Colonic mucosa (tissue), 4 donors: ENCODE measurements around the gene WNT9A. TPM values are rescaled to one million over a fixed set of nuclear protein-coding genes. Genes with fewer than 3 reads are reported as not detected.

Source experiments
- DNase-seq: peaks from one replicate; pipeline ENCODE4 v3.0.0-alpha.2; 2020
- H3K27ac ChIP-seq: fragments of 200-600 bp; one replicate; pipeline ENCODE4 v1.8.0; 2021
- H3K27me3 ChIP-seq: fragments of 200-600 bp; one replicate; pipeline ENCODE4 v1.8.0; 2021
- H3K36me3 ChIP-seq: fragments of 200-600 bp; one replicate; pipeline ENCODE4 v1.8.0; 2021
- H3K4me1 ChIP-seq: fragments of 200-600 bp; one replicate; pipeline ENCODE4 v1.8.0; 2021; ENCODE audit warnings: mild to moderate bottlenecking
- H3K4me3 ChIP-seq: fragments of 200-600 bp; one replicate; pipeline ENCODE4 v1.8.0; 2021
- H3K9ac ChIP-seq, 2 donors: one replicate each; pipeline ENCODE4 v1.7.0; 2013; ENCODE audit warnings: control low read depth in 2 of 2, low read depth in 2 of 2, low read length in 2 of 2
- H3K9me3 ChIP-seq: fragments of 200-600 bp; one replicate; pipeline ENCODE4 v1.8.0; 2021
- intact Hi-C: fragments of 100-400 bp; cut with DNase I; formaldehyde crosslinking; loops from one replicate; pipeline ENCODE4 v1.14.1; 2022
- total RNA-seq, 2 donors: library from RNA; stranded (reverse); fragmentation: NEBNext Ultra II Directional in 1 of 2; extraction: Animal tissue kit (Norgen Biotek cat#: 25700) in 1 of 2; gene quantifications; one replicate each; pipeline ENCODE4 v1.2.1, GENCODE V29; 2021
- TF ChIP-seq, protein P1 (sequence below): fragments of 200-600 bp; IDR thresholded peaks from one replicate; pipeline ENCODE4 v1.8.0; 2022; ENCODE audit warnings: antibody characterized with exemption, mild to moderate bottlenecking
- donor health status: healthy.
- donor health status: DM: no; HTN: no; CAD: no.
- donor health status: DM: no; HTN: no; CAD: no.

Gene WNT9A
- total RNA-seq, 2 donors from 2014 or later, result 2.6 to 3.3 TPM

DNA sequence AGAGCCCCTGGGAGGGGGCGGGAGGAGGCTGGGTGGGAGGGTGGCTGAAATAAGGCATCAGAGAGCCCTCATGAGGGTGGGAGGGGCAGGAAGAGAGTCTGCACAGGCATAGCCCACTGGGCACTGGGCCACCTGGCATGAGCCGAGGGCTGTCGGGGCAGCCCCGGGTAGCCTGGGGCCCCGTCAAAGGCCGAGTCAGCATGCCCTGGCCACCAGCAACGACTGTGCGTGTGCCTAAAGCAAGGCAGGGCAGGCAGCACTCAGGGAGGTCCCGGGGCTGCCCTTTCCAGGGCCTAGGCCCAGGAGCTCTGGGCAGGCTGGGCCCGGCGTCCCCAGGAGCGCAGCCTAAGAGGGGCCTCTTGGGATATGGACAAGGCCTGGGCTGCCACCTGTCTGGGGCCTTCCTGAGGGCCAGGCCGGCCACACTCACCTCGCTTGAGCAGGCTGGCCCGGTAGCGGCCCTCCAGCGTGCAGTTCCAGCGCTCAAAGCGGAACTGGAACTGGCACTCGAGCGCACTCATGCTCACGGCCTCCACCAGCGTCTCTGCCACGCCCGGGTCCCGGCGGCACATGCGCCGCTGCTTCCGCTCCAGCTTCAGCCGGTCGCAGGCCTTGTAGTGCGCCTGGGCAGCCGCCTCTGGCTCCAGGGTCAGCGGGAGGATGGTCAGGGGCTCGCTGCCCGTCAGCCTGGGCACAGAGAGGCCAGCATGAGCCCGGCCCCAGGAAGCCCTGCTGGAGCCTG lies 22.7 kb downstream of the WNT9A start:
- intact Hi-C loops, result no loop called here
- H3K4me1 ChIP-seq, result no peaks in the 10 kb centered on the region
- H3K27me3 ChIP-seq, result no peaks in the 10 kb centered on the region
- H3K36me3 ChIP-seq, result no peaks in the 10 kb centered on the region
- H3K4me3 ChIP-seq, result no peak overlapping the region
- DNase-seq, result no peak
- H3K27ac ChIP-seq, result no peak overlapping the region
- H3K9ac ChIP-seq, result no peak overlapping the region
- TF ChIP-seq, protein P1, sequence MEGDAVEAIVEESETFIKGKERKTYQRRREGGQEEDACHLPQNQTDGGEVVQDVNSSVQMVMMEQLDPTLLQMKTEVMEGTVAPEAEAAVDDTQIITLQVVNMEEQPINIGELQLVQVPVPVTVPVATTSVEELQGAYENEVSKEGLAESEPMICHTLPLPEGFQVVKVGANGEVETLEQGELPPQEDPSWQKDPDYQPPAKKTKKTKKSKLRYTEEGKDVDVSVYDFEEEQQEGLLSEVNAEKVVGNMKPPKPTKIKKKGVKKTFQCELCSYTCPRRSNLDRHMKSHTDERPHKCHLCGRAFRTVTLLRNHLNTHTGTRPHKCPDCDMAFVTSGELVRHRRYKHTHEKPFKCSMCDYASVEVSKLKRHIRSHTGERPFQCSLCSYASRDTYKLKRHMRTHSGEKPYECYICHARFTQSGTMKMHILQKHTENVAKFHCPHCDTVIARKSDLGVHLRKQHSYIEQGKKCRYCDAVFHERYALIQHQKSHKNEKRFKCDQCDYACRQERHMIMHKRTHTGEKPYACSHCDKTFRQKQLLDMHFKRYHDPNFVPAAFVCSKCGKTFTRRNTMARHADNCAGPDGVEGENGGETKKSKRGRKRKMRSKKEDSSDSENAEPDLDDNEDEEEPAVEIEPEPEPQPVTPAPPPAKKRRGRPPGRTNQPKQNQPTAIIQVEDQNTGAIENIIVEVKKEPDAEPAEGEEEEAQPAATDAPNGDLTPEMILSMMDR, result no peak
- no peaks in the 10 kb centered on the region for H3K9me3 ChIP-seq

DNA sequence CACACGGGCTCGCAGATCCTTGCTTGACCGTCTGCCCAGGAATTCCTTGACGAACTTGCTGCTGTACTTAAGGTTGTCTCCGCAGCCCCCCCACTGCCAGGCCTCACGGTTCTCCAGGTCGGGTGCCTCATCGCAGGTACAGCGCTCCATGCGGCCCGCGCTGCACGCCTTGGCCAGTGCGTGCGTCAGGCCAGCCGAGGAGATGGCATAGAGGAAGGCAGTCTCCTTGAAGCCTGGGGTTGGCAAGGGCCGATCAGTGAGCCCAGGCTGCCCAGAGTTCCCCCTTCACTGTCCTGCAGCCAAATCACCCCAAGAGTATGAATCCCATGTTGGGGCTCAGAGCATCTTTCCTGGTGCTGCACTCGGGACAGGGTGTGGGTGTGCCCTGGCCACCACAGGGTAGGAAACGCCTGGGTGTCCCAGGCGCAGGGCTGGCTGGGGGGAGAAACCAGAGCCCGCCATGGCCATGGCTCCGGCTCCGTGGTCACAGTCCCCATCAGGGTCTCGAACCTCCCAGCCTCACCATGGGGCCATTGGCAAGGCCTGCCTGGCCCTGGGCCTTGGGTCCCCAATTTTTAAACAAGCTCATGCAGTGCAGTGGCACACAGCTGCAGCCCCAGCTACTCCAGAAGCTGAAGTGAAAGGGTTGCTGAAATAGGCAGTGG lies 23.4 kb downstream of the WNT9A start:
- Histone ChIP-seq H3K27me3 (no peaks in the 10 kb centered on the region), H3K4me1 (no peaks in the 10 kb centered on the region), H3K4me3 (no peak overlapping the region), H3K9me3 (no peaks in the 10 kb centered on the region), H3K36me3 (no peaks in the 10 kb centered on the region), H3K27ac (no peak overlapping the region), H3K9ac (no peak overlapping the region)
- intact Hi-C loops, result no loop called here
- DNase-seq, result no peak
- TF ChIP-seq, protein P1, result no peak

DNA sequence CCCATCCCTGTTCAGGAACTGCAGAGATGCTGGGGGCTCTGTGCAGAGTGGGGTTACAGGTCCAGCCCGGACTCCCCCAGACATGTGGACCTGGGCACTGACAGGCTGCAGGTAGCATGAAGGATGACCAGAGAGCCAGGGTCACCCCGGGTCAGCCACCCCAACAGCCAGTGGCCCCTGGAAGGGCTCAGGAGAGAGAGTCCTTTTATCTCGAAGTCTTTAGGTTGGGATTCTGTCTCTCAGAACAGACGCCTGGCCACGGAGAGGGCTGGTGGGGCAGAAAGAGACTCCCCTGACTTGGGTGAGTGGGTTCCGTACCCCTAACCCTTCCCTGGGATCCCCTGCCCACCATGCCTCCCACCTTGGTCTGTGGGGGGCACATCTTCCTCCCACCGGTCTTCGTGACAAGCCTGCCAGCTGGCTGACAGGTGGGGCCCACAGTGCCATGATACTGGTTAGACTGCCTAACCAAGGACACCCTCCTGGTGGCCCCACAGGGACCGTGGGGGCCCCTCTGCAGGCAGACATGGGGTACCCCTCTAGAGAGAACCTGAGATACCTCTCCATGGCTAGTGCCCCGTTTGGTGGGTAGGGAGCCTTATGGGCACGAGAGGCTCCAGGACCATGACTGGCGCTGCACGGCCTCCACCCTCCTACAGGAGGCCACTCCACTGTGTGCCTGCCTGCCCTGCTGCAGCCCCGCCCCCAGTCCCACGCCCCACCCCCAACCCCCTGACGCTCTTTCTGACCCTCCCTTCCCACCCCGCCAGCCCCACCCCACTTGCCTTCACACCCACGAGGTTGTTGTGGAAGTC lies 24.2 kb downstream of the WNT9A start:
- H3K9me3 ChIP-seq, result no peaks in the 10 kb centered on the region
- intact Hi-C loops, result no loop called here
- no peaks in the 10 kb centered on the region for H3K36me3 ChIP-seq
- no peaks in the 10 kb centered on the region for H3K27me3 ChIP-seq
- H3K4me3 ChIP-seq, result no peak overlapping the region
- TF ChIP-seq, protein P1, result no peak
- no peak overlapping the region for H3K27ac ChIP-seq
- H3K9ac ChIP-seq, result no peak overlapping the region
- no peaks in the 10 kb centered on the region for H3K4me1 ChIP-seq
- no peak for DNase-seq

DNA sequence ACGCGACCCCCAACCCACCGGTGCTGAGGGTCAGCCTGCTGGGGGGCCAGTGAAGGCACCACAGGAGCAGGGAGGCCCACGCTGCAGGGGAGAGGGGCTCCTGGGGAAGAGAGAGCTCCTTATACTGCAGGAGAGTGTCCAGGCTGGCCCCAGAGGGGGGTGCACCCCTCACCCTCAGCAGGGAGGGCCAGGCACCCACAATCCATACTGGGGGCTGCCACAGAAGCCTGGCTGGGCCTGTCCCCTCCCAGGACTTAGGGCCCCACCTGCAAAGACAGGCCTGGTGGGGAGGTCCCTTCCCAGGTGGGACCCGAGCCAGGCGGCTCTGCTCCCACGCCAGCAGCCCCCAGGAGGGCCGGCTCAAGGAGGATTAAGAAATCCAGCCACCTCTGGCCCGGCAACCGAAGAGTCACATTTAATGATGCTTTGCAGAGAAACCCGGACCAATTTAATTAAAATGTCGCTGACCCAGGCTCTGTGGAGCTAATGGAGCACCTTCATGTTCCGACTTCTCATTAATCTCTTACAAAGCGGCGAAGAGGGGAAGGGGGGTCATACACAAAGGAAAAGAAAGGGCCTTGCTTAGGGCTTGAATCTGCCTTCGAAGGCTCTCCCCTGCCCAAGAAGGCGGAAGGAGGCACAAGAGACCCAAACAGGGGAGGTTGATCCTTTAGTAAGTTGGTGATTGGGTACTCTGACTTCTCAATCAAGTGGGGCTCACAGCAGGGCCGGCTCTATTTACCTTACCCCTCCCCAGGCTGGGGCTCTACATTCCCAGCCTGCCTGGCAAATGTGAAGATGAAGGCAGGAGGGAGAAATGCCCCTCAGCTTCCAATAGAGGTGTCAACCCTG lies 25.0 kb downstream of the WNT9A start:
- no peaks in the 10 kb centered on the region for H3K9me3 ChIP-seq
- TF ChIP-seq, protein P1, result no peak
- no peak overlapping the region for H3K9ac ChIP-seq
- DNase-seq, result no peak
- H3K27me3 ChIP-seq, result no peaks in the 10 kb centered on the region
- H3K27ac ChIP-seq, result no peak overlapping the region
- intact Hi-C loops, result no loop called here
- H3K36me3 ChIP-seq, result no peaks in the 10 kb centered on the region
- H3K4me3 ChIP-seq, result no peak overlapping the region
- H3K4me1 ChIP-seq, result no peaks in the 10 kb centered on the region
